Endothelial cell of umbilical vein (primary cell): Measurements from ENCODE around the gene EPN3. TPM values are rescaled to one million over a fixed set of nuclear protein-coding genes. Genes with fewer than 3 reads are reported as not detected.

Source experiments
- BruUV-seq: library from RNA; stranded (reverse); fragments of 400-500 nt; replicated peaks from 2 replicates; lab custom pipeline; 2021; lab: Mats Ljungman, UMichigan
- CTCF ChIA-PET: fragments of 300-600, 350-600 bp; sonication (Branson Sonifier 250); formaldehyde crosslinking; loops from one replicate; lab custom pipeline; 2021; ENCODE audit warnings: antibody characterized with exemption, inconsistent platforms; lab: Charles Lee
- POLR2A ChIA-PET: fragments of 300-600, 350-600 bp; sonication (Branson Sonifier 250); formaldehyde crosslinking; loops from one replicate; lab custom pipeline; 2021; ENCODE audit warnings: antibody characterized with exemption, inconsistent platforms; lab: Charles Lee
- DNase-seq: peaks from one replicate; pipeline ENCODE4 v3.0.0-alpha.2; 2011; ENCODE audit warnings: low read depth, low spot score
- FAIRE-seq: peaks from 2 replicates; lab custom pipeline; 2011; peaks lifted over from hg19 to GRCh38; lab: Jason Lieb, UNC
- H2AFZ ChIP-seq: 2 replicates; pipeline ENCODE4 v1.6.0; 2012; ENCODE audit warnings: low read depth, low read length, control low read depth, inconsistent platforms
- H3K27ac ChIP-seq: 2 replicates; pipeline ENCODE4 v1.5.1; 2011; ENCODE audit warnings: low read depth, mild to moderate bottlenecking, control low read depth, low read length, moderate library complexity; ENCODE audit not compliant: insufficient read depth
- H3K27me3 ChIP-seq, 2 experiments: 2 replicates each; pipeline versions ENCODE4 v1.6.0 to v1.6.1; 2011; ENCODE audit warnings: low read length in 2 of 2, mixed read lengths in 1 of 2; ENCODE audit not compliant: control insufficient read depth in 2 of 2, insufficient read depth in 2 of 2
- H3K36me3 ChIP-seq, 2 experiments: 2 replicates in 1 of 2; 3 replicates in 1 of 2; pipeline ENCODE4 v1.5.1; 2011; ENCODE audit warnings: low read length in 2 of 2, mild to moderate bottlenecking in 1 of 2, moderate library complexity in 1 of 2; ENCODE audit not compliant: control insufficient read depth in 2 of 2, insufficient read depth in 2 of 2; ENCODE audit errors: extremely low read depth in 1 of 2
- H3K4me1 ChIP-seq: 3 replicates; pipeline ENCODE4 v1.5.1; 2011; ENCODE audit warnings: mild to moderate bottlenecking, low read length; ENCODE audit not compliant: control insufficient read depth, insufficient read depth; ENCODE audit errors: extremely low read depth
- H3K4me2 ChIP-seq: 2 replicates; pipeline ENCODE4 v1.6.1; 2011; ENCODE audit warnings: low read length, control low read depth, mixed read lengths; ENCODE audit not compliant: insufficient read depth
- H3K4me3 ChIP-seq, 3 experiments: fragments of 200-600 bp in 1 of 3; sonication (generic), shearing (Covaris generic) in 1 of 3; replicated peaks in 1 of 3; 2 replicates each; pipeline ENCODE4 v1.5.1; 2011 to 2016; ENCODE audit warnings: control low read depth in 3 of 3, low read length in 3 of 3, mild to moderate bottlenecking in 2 of 3, inconsistent platforms in 1 of 3, low read depth in 1 of 3, moderate library complexity in 1 of 3; ENCODE audit not compliant: insufficient read depth in 1 of 3
- H3K79me2 ChIP-seq: 2 replicates; pipeline ENCODE4 v1.6.0; 2012; ENCODE audit warnings: low read length, inconsistent platforms; ENCODE audit not compliant: control insufficient read depth, insufficient read depth
- H3K9ac ChIP-seq: replicated peaks from 2 replicates; pipeline ENCODE3; 2011; ENCODE audit warnings: low read length, control low read depth; ENCODE audit not compliant: insufficient read depth; ENCODE audit errors: extremely low read depth
- H3K9me1 ChIP-seq: replicated peaks from 3 replicates; pipeline ENCODE4 v1.6.0; 2011; ENCODE audit warnings: mild to moderate bottlenecking, low read length; ENCODE audit not compliant: control insufficient read depth, insufficient read depth; ENCODE audit errors: extremely low read depth
- H3K9me3 ChIP-seq: replicated peaks from 2 replicates; pipeline ENCODE4 v1.5.1; 2012; ENCODE audit warnings: low read length, inconsistent platforms; ENCODE audit not compliant: control insufficient read depth, insufficient read depth
- H4K20me1 ChIP-seq: replicated peaks from 2 replicates; pipeline ENCODE3; 2011; ENCODE audit warnings: mild to moderate bottlenecking, low read length; ENCODE audit not compliant: control insufficient read depth, insufficient read depth; ENCODE audit errors: extremely low read depth
- CTCF ChIP-seq, 2 donors: IDR thresholded peaks; 1 replicate in 1 of 2; 2 replicates in 1 of 2; pipeline ENCODE4 v1.5.1; 2011; ENCODE audit warnings: low read length in 2 of 2, mild to moderate bottlenecking in 2 of 2, moderate library complexity in 2 of 2, control low read depth in 1 of 2, inconsistent platforms in 1 of 2, low read depth in 1 of 2; ENCODE audit not compliant: insufficient read depth in 1 of 2; ENCODE audit errors: extremely low read depth in 1 of 2
- EZH2 ChIP-seq: IDR thresholded peaks from 2 replicates; pipeline ENCODE4 v1.6.1; 2012; ENCODE audit warnings: borderline replicate concordance, low read depth, mild to moderate bottlenecking, moderate library complexity, low read length, inconsistent platforms; ENCODE audit not compliant: severe bottlenecking
- FOS ChIP-seq: IDR thresholded peaks from 2 replicates; pipeline ENCODE4 v1.6.1; 2011; ENCODE audit warnings: mild to moderate bottlenecking, low read length, moderate library complexity, borderline replicate concordance; ENCODE audit not compliant: insufficient read depth
- GATA2 ChIP-seq: IDR thresholded peaks from 2 replicates; pipeline ENCODE4 v1.7.0; 2011; ENCODE audit warnings: low read depth, mild to moderate bottlenecking, moderate library complexity, mixed read lengths, low read length; ENCODE audit not compliant: insufficient read length, insufficient read depth
- JUN ChIP-seq: IDR thresholded peaks from 2 replicates; pipeline ENCODE4 v1.6.1; 2011; ENCODE audit warnings: borderline replicate concordance, low read depth; ENCODE audit not compliant: insufficient read length, insufficient read depth
- MAX ChIP-seq: IDR thresholded peaks from 2 replicates; pipeline ENCODE4 v1.6.1; 2011; ENCODE audit not compliant: insufficient read depth, insufficient read length
- MYC ChIP-seq: IDR thresholded peaks from one replicate; pipeline ENCODE4 v1.6.1; 2011; ENCODE audit warnings: mild to moderate bottlenecking, low read depth, low read length
- POLR2A ChIP-seq: IDR thresholded peaks from 2 replicates; pipeline ENCODE4 v1.6.1; 2012; ENCODE audit warnings: low read depth, mild to moderate bottlenecking, control low read depth, low read length
- POLR2AphosphoS5 ChIP-seq: IDR thresholded peaks from 2 replicates; pipeline ENCODE4 v1.6.1; 2012; ENCODE audit warnings: low read depth, mild to moderate bottlenecking, control low read depth, low read length, moderate library complexity; ENCODE audit not compliant: insufficient read depth
- dilution Hi-C: fragments of 300-500 bp; cut with MboI; formaldehyde crosslinking; loops from one replicate; pipeline ENCODE4 v1.15.0; 2019; ENCODE audit warnings: low sequenced_read_pairs; ENCODE audit not compliant: extremely low pct_ligation_motif_present
- intact Hi-C: fragments of 100-400 bp; cut with micrococcal nuclease; formaldehyde crosslinking; loops from one replicate; pipeline ENCODE4 v1.10.0; 2022
- polyA plus RNA-seq, 4 experiments: library from polyadenylated mRNA; depleted of rRNA in 3 of 4; stranded (reverse) in 3 of 4; unstranded in 1 of 4; fragments of >200 nt; gene quantifications; 2 replicates each; pipeline versions ENCODE4 v1.2.1 to v1.2.3, GENCODE V29; 2011 to 2012; ENCODE audit warnings: missing spikeins in 1 of 4
- total RNA-seq: library from RNA; stranded (reverse); gene quantifications from 2 replicates; pipeline ENCODE4 v1.2.3, GENCODE V29; 2021

EPN3 gene
- total and polyA plus RNA-seq, 2 donors (not counting 3 experiments of a cell fraction or from before 2014, with no cell fraction given) = not detected

GRCh38 chr17:50484386-50485155 lies 48.0 kb upstream of the EPN3 start:
- intact Hi-C loops = loop anchor here (5.0 kb wide), 1 partner anchor 218 kb away; no protein-coding TSS in a partner anchor
- POLR2A ChIA-PET = no interaction called here

GRCh38 chr17:50487213-50488096 lies 45.1 kb upstream of the EPN3 start:
- Histone ChIP-seq H3K36me3 (peaks cover 0 to 10% of the 10 kb centered on the region in 2 experiments), H3K4me2 (no peak overlapping the region), H3K9ac (no peak overlapping the region), H3K79me2 (no peaks in the 10 kb centered on the region), H3K27ac (no peak overlapping the region), H3K4me1 (peaks cover 3% of the 10 kb centered on the region), H4K20me1 (no peaks in the 10 kb centered on the region), H2AFZ (no peak overlapping the region), H3K27me3 (no peaks in the 10 kb centered on the region), H3K9me1 (no peaks in the 10 kb centered on the region), H3K4me3 (no peak overlapping the region), H3K9me3 (no peaks in the 10 kb centered on the region)
- ChIA-PET POLR2A (no interaction called here), CTCF (interaction anchor here (1.1 to 1.4 kb wide), 4 partner anchors 14 to 63 kb away, joined by 3 to 6 read pairs (median 3); no protein-coding TSS in a partner anchor)
- no TSS peak for BruUV-seq
- FAIRE-seq = no peak
- dilution Hi-C loops = no loop called here
- TF ChIP-seq EZH2 (no peak), CTCF (IDR thresholded peaks at IDR 0.05; ENCODE audit: extremely low read depth in 1 of 2, insufficient read depth in 1 of 2, low read depth in 1 of 2, low read length in 2 of 2) (no peak), JUN (no peak), POLR2AphosphoS5 (no peak), POLR2A (no peak), MYC (no peak), FOS (no peak), GATA2 (no peak), MAX (no peak)
- intact Hi-C loops = no loop called here
- no peak for DNase-seq

More at GRCh38 chr17:50484386-50485155, 48.0 kb upstream of the EPN3 start:
- dilution Hi-C loops = no loop called here
- Histone ChIP-seq H3K4me2 (no peak overlapping the region), H3K9me1 (no peaks in the 10 kb centered on the region), H3K36me3 (peaks cover 2 to 13% of the 10 kb centered on the region in 2 experiments), H3K4me3 (no peak overlapping the region), H3K27me3 (no peaks in the 10 kb centered on the region), H3K79me2 (peaks cover 7% of the 10 kb centered on the region), H3K9me3 (no peaks in the 10 kb centered on the region), H3K4me1 (peaks cover 16% of the 10 kb centered on the region), H4K20me1 (no peaks in the 10 kb centered on the region), H3K9ac (no peak overlapping the region), H2AFZ (no peak overlapping the region), H3K27ac (no peak overlapping the region)
- CTCF ChIA-PET = interaction anchor here (0.7 to 3.1 kb wide), 6 partner anchors 17 to 299 kb away, joined by 3 to 22 read pairs (median 7); no protein-coding TSS in a partner anchor
- FAIRE-seq (no peak), DNase-seq (no peak)
- TF ChIP-seq POLR2AphosphoS5 (no peak), POLR2A (no peak), GATA2 (no peak), MAX (no peak)
- no TSS peak for BruUV-seq
